A673 (cell line): ENCODE data around the gene DPP10. TPM values are rescaled to one million over a fixed set of nuclear protein-coding genes. Genes with fewer than 3 reads are reported as not detected.

Experiments used
- BruUV-seq: library from RNA; stranded (reverse); fragments of 400-500 nt; replicated peaks from 2 replicates; lab custom pipeline; 2021; lab: Mats Ljungman, UMichigan
- CTCF ChIA-PET: fragments of 300-600 bp; sonication (Branson Sonifier 250); formaldehyde crosslinking; loops from one replicate; lab custom pipeline; 2022; ENCODE audit warnings: antibody characterized with exemption; lab: Charles Lee
- POLR2A ChIA-PET: fragments of 300-600 bp; sonication (Branson Sonifier 250); formaldehyde crosslinking; loops from one replicate; lab custom pipeline; 2022; ENCODE audit warnings: antibody characterized with exemption; ENCODE audit not compliant: low non-redundant PET; lab: Charles Lee
- DNase-seq: peaks from one replicate; pipeline ENCODE4 v3.0.0-alpha.2; 2015; ENCODE audit warnings: low spot score
- H3K27ac ChIP-seq: fragments of 200-600 bp; sonication (generic); 2 replicates; pipeline ENCODE4 v1.5.1; 2016; ENCODE audit warnings: mixed run types, low read depth, mild to moderate bottlenecking, mixed read lengths, antibody characterized with exemption, low read length; ENCODE audit not compliant: poor library complexity, severe bottlenecking
- H3K27me3 ChIP-seq: fragments of 200-600 bp; sonication (generic); replicated peaks from 2 replicates; pipeline ENCODE4 v1.6.1; 2017; ENCODE audit warnings: mixed run types, low read depth, mild to moderate bottlenecking, mixed read lengths, antibody characterized with exemption, low read length; ENCODE audit not compliant: insufficient read depth, poor library complexity
- H3K36me3 ChIP-seq: fragments of 200-600 bp; sonication (generic); 2 replicates; pipeline ENCODE4 v1.6.1; 2016; ENCODE audit warnings: mixed run types, mild to moderate bottlenecking, mixed read lengths, antibody characterized with exemption, low read length; ENCODE audit not compliant: insufficient read depth, poor library complexity, severe bottlenecking
- H3K4me1 ChIP-seq: fragments of 200-600 bp; sonication (generic); 2 replicates; pipeline ENCODE4 v1.6.1; 2017; ENCODE audit warnings: mixed run types, mild to moderate bottlenecking, mixed read lengths, antibody characterized with exemption, low read length; ENCODE audit not compliant: insufficient read depth, poor library complexity, severe bottlenecking
- H3K4me3 ChIP-seq: fragments of 200-600 bp; sonication (generic); 2 replicates; pipeline ENCODE4 v1.5.1; 2016; ENCODE audit warnings: low read depth, mixed run types, mild to moderate bottlenecking, mixed read lengths, low read length; ENCODE audit not compliant: poor library complexity, severe bottlenecking
- H3K9me3 ChIP-seq: fragments of 200-600 bp; sonication (generic); 2 replicates; pipeline ENCODE4 v1.6.1; 2016; ENCODE audit warnings: mixed run types, low read depth, mild to moderate bottlenecking, mixed read lengths, antibody characterized with exemption, low read length; ENCODE audit not compliant: poor library complexity, severe bottlenecking
- EZH2 ChIP-seq: fragments of 200-600 bp; sonication (generic); IDR thresholded peaks from 2 replicates; pipeline ENCODE4 v1.6.1; 2017; ENCODE audit warnings: borderline replicate concordance, low read depth, mild to moderate bottlenecking, mixed read lengths, antibody characterized with exemption, low read length; ENCODE audit not compliant: poor library complexity, severe bottlenecking
- intact Hi-C: fragments of 100-400 bp; cut with micrococcal nuclease; formaldehyde crosslinking; loops from one replicate; pipeline ENCODE4 v1.10.0; 2022; ENCODE audit not compliant: unreplicated experiment
- total RNA-seq: library from RNA; stranded (reverse); gene quantifications from 2 replicates; pipeline ENCODE4 v1.2.3, GENCODE V29; 2021
- TF ChIP-seq, protein P1 (sequence below): fragments of 300-800, 200-600 bp; sonication (generic); conservative IDR thresholded peaks from 2 replicates; pipeline ENCODE4 v1.5.1; 2017; ENCODE audit warnings: low read depth, mild to moderate bottlenecking, antibody characterized with exemption, low read length, moderate library complexity, mixed read lengths

The DPP10 gene
- total RNA-seq, 1 experiment from 2014 or later = not detected

DNA sequence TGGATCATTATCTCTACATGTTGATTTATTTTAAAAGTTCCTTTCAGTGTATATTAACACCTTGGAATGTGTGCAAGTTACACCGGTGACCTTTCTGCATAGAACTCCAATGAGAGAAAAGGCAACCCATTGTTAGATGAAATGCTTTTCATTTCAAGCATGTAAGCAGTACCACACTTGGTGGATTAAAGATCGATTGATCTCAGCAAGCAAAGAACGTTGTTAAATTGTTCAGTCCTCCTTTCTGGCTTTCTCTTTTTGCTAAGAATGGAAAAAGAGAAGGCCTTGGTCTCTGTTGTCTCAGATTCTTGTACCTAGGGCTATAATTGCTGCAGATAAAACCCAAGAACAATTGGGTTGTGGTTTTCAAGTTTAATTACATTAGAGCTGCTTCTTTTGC lies 843.0 kb downstream of the DPP10 start:
- BruUV-seq = no TSS peak
- Histone ChIP-seq H3K4me1 (no peaks in the 10 kb centered on the region), H3K27me3 (no peaks in the 10 kb centered on the region), H3K4me3 (no peak overlapping the region), H3K36me3 (no peaks in the 10 kb centered on the region), H3K27ac (no peak overlapping the region), H3K9me3 (no peaks in the 10 kb centered on the region)
- CTCF ChIA-PET = no interaction called here
- no peak for TF ChIP-seq EZH2
- TF ChIP-seq, protein P1, sequence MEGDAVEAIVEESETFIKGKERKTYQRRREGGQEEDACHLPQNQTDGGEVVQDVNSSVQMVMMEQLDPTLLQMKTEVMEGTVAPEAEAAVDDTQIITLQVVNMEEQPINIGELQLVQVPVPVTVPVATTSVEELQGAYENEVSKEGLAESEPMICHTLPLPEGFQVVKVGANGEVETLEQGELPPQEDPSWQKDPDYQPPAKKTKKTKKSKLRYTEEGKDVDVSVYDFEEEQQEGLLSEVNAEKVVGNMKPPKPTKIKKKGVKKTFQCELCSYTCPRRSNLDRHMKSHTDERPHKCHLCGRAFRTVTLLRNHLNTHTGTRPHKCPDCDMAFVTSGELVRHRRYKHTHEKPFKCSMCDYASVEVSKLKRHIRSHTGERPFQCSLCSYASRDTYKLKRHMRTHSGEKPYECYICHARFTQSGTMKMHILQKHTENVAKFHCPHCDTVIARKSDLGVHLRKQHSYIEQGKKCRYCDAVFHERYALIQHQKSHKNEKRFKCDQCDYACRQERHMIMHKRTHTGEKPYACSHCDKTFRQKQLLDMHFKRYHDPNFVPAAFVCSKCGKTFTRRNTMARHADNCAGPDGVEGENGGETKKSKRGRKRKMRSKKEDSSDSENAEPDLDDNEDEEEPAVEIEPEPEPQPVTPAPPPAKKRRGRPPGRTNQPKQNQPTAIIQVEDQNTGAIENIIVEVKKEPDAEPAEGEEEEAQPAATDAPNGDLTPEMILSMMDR = no peak
- no peak for DNase-seq
- intact Hi-C loops = no loop called here
- POLR2A ChIA-PET = no interaction called here

DNA sequence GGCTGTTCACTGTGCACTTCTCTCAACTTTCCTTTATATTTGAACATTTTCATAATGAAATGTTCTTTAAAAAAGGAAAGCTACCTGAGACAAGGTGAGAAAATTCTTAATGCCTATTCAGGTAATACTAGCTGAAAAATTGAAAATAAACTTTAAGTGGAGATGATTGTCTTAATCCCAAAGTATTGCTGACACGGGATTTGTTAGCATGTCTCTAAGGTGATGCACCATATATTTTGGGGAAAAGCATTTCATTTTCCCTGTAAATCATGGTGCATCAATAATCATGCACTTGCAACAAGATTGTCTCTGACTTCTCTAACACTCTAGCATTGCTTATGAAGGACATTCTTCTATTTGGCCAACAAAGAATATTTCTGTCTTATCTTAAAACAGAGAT lies 848.0 kb downstream of the DPP10 start:
- H3K27ac ChIP-seq = no peak overlapping the region
- H3K36me3 ChIP-seq = no peaks in the 10 kb centered on the region
- CTCF ChIA-PET = no interaction called here
- TF ChIP-seq EZH2 = no peak
- TF ChIP-seq, protein P1 = no peak
- no peak overlapping the region for H3K4me3 ChIP-seq
- no peaks in the 10 kb centered on the region for H3K27me3 ChIP-seq
- DNase-seq = no peak
- no peaks in the 10 kb centered on the region for H3K4me1 ChIP-seq
- intact Hi-C loops = no loop called here
- BruUV-seq = no TSS peak
- POLR2A ChIA-PET = no interaction called here
- H3K9me3 ChIP-seq = peaks cover 6% of the 10 kb centered on the region

DNA sequence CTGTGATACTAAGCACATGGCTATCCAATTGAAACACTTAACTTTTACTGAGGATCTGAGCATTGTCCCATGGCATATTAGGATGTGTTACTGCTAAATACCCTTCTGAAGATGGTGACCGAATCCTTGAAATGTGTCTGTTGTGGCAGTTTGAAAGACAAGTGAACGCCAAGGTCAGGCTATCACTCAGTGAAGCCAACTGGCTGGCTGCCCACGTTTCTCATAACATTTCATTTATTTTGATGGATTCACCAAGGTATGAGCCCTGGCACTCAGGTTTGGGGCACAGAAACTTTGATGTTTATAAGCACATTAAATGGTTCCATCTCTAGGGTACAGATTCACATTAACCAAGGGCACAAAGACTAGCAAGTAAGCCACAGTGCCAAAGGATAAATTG lies 850.3 kb downstream of the DPP10 start:
- no peaks in the 10 kb centered on the region for H3K36me3 ChIP-seq
- no peak for DNase-seq
- intact Hi-C loops = no loop called here
- peaks cover 6% of the 10 kb centered on the region for H3K9me3 ChIP-seq
- H3K27me3 ChIP-seq = no peaks in the 10 kb centered on the region
- CTCF ChIA-PET = no interaction called here
- POLR2A ChIA-PET = interaction anchor here (0.6 kb wide), 1 partner anchor 521 kb away, joined by 3 read pairs; no protein-coding TSS in a partner anchor
- no peak overlapping the region for H3K4me3 ChIP-seq
- no peak for TF ChIP-seq EZH2
- no peaks in the 10 kb centered on the region for H3K4me1 ChIP-seq
- BruUV-seq = no TSS peak
- no peak overlapping the region for H3K27ac ChIP-seq

DNA sequence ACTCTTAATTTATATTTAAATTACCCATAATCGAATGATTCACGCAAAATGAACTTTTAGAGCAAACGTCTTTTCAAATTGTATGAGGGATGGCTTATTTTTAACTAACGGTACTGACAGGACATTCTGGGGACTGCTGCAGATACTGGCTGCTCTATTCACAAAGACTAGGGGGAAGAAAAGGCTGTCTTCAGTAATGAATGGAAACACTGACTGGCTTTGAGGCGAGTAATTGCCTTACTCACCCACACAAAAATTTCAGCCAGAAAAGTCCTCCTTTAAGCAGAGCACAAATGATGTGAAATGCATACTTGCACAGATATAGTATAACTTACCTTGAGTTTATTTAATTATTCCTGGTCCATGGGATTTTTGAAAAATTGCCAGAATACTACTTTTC lies 852.6 kb downstream of the DPP10 start:
- TF ChIP-seq, protein P1 = no peak
- no peak for TF ChIP-seq EZH2
- no TSS peak for BruUV-seq
- H3K4me1 ChIP-seq = no peaks in the 10 kb centered on the region
- H3K27ac ChIP-seq = no peak overlapping the region
- POLR2A ChIA-PET = no interaction called here
- H3K4me3 ChIP-seq = no peak overlapping the region
- H3K27me3 ChIP-seq = no peaks in the 10 kb centered on the region
- intact Hi-C loops = no loop called here
- no peaks in the 10 kb centered on the region for H3K36me3 ChIP-seq
- H3K9me3 ChIP-seq = peaks cover 6% of the 10 kb centered on the region
- no peak for DNase-seq
- CTCF ChIA-PET = no interaction called here
